ENCODE results near the gene NGDN. TPM values are rescaled to one million over a fixed set of nuclear protein-coding genes. Genes with fewer than 3 reads are reported as not detected.

The NGDN gene
- total RNA-seq, 3 donors from 2014 or later (not counting 1 experiment from before 2014, with no cell fraction given), result 110 to 136 (median 126) TPM

DNA sequence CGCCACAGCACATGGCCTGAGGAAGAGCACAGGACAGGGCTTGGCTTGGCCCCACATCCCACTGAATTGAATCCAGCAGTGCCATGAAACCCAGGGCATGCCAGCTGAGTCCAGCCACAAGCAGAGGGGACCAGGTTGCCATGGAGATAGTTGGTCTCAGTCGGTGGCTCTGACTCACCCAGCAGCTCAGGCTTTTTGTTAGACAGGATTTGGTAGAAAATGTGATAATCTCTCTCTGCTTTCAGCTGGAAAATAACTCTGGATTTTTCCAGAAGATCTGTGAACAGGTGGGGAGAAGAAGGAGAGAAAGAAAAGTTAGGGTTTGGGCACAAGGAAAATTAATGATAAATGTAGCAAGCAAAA lies 38.8 kb upstream of the NGDN start:
- Mint-ChIP-seq H3K36me3 (no peaks in the 10 kb centered on the region), H3K4me3 (no peak overlapping the region), H3K27me3 (ENCODE audit: low read depth in 2 of 2) (peaks cover 5 to 8% of the 10 kb centered on the region in 2 donors), H3K27ac (no peak overlapping the region), H3K9me3 (no peaks in the 10 kb centered on the region), H3K4me1 (no peaks in the 10 kb centered on the region)
- no peaks in the 10 kb centered on the region for H3K27me3 ChIP-seq (ENCODE audit: control insufficient read depth, insufficient read depth, low read length)
- no peak for TF ChIP-seq CTCF (IDR thresholded peaks at IDR 0.05)
- no peak overlapping the region for H3K4me3 ChIP-seq (ENCODE audit: low read length)
- WGBS (ENCODE audit: insufficient coverage), result 57% methylated on average over 2 of the region's 2 CpGs
- DNase-seq (no peak), ATAC-seq (no peak)
- no peaks in the 10 kb centered on the region for H3K9me3 ChIP-seq (ENCODE audit: control insufficient read depth, insufficient read depth, low read length)
- intact Hi-C loops (cut with micrococcal nuclease), result no loop called here
- no peak overlapping the region for H3K27ac ChIP-seq (ENCODE audit: low read length)
- no peaks in the 10 kb centered on the region for H3K36me3 ChIP-seq (ENCODE audit: control insufficient read depth, insufficient read depth, low read length)
- H3K4me1 ChIP-seq (ENCODE audit: control insufficient read depth, insufficient read depth, low read length), result no peaks in the 10 kb centered on the region

DNA sequence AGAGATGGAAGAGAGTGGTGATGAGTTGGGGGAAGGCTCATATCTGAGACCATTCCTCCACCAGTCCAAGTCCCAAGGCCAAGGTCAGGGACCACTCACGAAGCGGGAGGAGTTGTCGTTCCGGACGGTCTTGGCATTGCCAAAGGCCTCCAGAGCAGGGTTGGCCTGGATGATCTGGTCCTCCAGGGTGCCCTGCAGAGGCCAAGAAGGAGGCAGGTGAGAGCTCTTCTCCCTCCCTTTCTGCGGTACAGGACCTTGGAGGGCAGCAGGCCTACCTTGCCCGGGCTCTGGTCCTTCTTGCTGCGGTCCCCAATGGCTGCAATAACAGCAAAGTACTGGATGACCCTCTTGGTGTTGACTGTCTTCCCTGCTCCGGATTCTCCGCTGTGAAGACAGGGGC lies 38.0 kb upstream of the NGDN start:
- 89% methylated on average over 10 of the region's 10 CpGs for WGBS (ENCODE audit: insufficient coverage)
- Histone ChIP-seq H3K27ac (ENCODE audit: low read length) (no peak overlapping the region), H3K36me3 (ENCODE audit: control insufficient read depth, insufficient read depth, low read length) (no peaks in the 10 kb centered on the region), H3K9me3 (ENCODE audit: control insufficient read depth, insufficient read depth, low read length) (no peaks in the 10 kb centered on the region), H3K27me3 (ENCODE audit: control insufficient read depth, insufficient read depth, low read length) (no peaks in the 10 kb centered on the region), H3K4me3 (ENCODE audit: low read length) (no peak overlapping the region), H3K4me1 (ENCODE audit: control insufficient read depth, insufficient read depth, low read length) (no peaks in the 10 kb centered on the region)
- no peaks in the 10 kb centered on the region for H3K4me1 Mint-ChIP-seq
- H3K36me3 Mint-ChIP-seq, result no peaks in the 10 kb centered on the region
- no peak for TF ChIP-seq CTCF (IDR thresholded peaks at IDR 0.05)
- H3K27me3 Mint-ChIP-seq (ENCODE audit: low read depth in 2 of 2), result peaks cover 5 to 8% of the 10 kb centered on the region in 2 donors
- intact Hi-C loops (cut with micrococcal nuclease), result no loop called here
- H3K9me3 Mint-ChIP-seq, result no peaks in the 10 kb centered on the region
- no peak for ATAC-seq
- DNase-seq, result no peak
- no peak overlapping the region for H3K27ac Mint-ChIP-seq
- H3K4me3 Mint-ChIP-seq, result no peak overlapping the region

DNA sequence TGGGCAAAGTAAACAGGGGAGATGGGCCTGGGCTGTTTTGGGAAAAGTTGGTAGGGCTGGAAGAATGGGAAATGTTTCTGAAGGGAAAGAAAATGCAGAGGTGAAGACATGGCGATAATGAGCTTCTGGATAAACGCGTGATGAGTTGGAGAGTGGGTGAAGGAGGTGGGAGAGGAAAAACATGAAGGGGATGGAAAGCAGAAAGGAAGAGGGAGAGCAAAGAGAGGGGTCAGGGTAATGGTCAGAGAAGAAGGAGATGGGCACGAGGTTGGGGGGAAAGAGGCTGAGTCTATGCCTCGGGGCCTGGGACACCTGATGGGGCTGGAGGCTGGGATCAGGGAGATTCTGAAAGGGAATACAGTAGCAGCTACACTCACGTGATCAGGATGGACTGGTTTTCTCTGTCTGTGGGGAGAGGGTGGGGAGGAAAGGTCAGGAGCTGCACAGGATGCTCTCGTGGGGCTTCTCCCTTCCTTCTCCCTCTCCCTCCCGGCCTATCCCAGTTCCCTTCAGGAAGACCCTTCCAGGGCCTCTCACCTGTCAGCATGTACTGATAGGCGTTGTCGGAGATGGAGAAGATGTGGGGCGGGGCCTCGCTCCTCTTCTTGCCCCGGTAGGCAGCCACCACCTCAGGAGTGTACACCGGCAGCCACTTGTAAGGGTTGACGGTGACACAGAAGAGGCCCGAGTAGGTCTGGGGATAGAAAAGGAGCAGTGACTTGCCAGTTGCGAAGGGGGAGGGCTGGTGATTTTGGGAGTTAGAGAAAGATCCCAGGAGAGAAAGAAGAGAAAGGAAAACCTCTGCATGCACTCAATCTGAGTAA lies 37.2 kb upstream of the NGDN start:
- Histone ChIP-seq H3K27me3 (ENCODE audit: control insufficient read depth, insufficient read depth, low read length) (no peaks in the 10 kb centered on the region), H3K36me3 (ENCODE audit: control insufficient read depth, insufficient read depth, low read length) (no peaks in the 10 kb centered on the region), H3K27ac (ENCODE audit: low read length) (no peak overlapping the region), H3K4me1 (ENCODE audit: control insufficient read depth, insufficient read depth, low read length) (no peaks in the 10 kb centered on the region), H3K9me3 (ENCODE audit: control insufficient read depth, insufficient read depth, low read length) (no peaks in the 10 kb centered on the region), H3K4me3 (ENCODE audit: low read length) (no peak overlapping the region)
- H3K27ac Mint-ChIP-seq, result no peak overlapping the region
- no peaks in the 10 kb centered on the region for H3K4me1 Mint-ChIP-seq
- H3K36me3 Mint-ChIP-seq, result no peaks in the 10 kb centered on the region
- DNase-seq (no peak), ATAC-seq (no peak)
- TF ChIP-seq CTCF (IDR thresholded peaks at IDR 0.05), result no peak
- H3K27me3 Mint-ChIP-seq (ENCODE audit: low read depth in 2 of 2), result peaks cover 5 to 8% of the 10 kb centered on the region in 2 donors
- H3K9me3 Mint-ChIP-seq, result no peaks in the 10 kb centered on the region
- H3K4me3 Mint-ChIP-seq, result no peak overlapping the region
- 85% methylated on average over 17 of the region's 17 CpGs for WGBS (ENCODE audit: insufficient coverage)
- intact Hi-C loops (cut with micrococcal nuclease), result no loop called here

- Histone ChIP-seq H3K4me3 (ENCODE audit: low read length) (no peak overlapping the region), H3K27ac (ENCODE audit: low read length) (no peak overlapping the region), H3K4me1 (ENCODE audit: control insufficient read depth, insufficient read depth, low read length) (no peaks in the 10 kb centered on the region), H3K27me3 (ENCODE audit: control insufficient read depth, insufficient read depth, low read length) (no peaks in the 10 kb centered on the region), H3K36me3 (ENCODE audit: control insufficient read depth, insufficient read depth, low read length) (no peaks in the 10 kb centered on the region), H3K9me3 (ENCODE audit: control insufficient read depth, insufficient read depth, low read length) (no peaks in the 10 kb centered on the region)
- no peak for TF ChIP-seq CTCF (IDR thresholded peaks at IDR 0.05)
- Mint-ChIP-seq H3K27me3 (ENCODE audit: low read depth in 2 of 2) (peaks cover 5 to 8% of the 10 kb centered on the region in 2 donors), H3K27ac (no peak overlapping the region), H3K4me3 (no peak overlapping the region), H3K36me3 (no peaks in the 10 kb centered on the region), H3K4me1 (peaks cover 0 to under 1% of the 10 kb centered on the region in 2 donors), H3K9me3 (no peaks in the 10 kb centered on the region)
- 88% methylated on average over 10 of the region's 10 CpGs for WGBS (ENCODE audit: insufficient coverage)
- intact Hi-C loops (cut with micrococcal nuclease), result no loop called here
- ATAC-seq, result no peak
- no peak for DNase-seq
These were observed 36.6 kb upstream of the NGDN start for GRCh38 chr14:23432946-23433345.
